Osteoblast (primary cell): Measurements from ENCODE around the gene SLC26A1. TPM values are rescaled to one million over a fixed set of nuclear protein-coding genes. Genes with fewer than 3 reads are reported as not detected.

Source experiments
- DNase-seq: peaks from one replicate; pipeline ENCODE4 v3.0.0; 2011; ENCODE audit warnings: low spot score, mixed read lengths; ENCODE audit not compliant: insufficient read length; ENCODE audit errors: missing footprints
- H2AFZ ChIP-seq: 2 replicates; pipeline ENCODE4 v1.6.0; 2011; ENCODE audit warnings: mild to moderate bottlenecking, low read length
- H3K27ac ChIP-seq: 2 replicates; pipeline ENCODE4 v1.5.1; 2011; ENCODE audit warnings: mild to moderate bottlenecking, low read depth, low read length, moderate library complexity
- H3K27me3 ChIP-seq: 2 replicates; pipeline ENCODE4 v1.6.0; 2012; ENCODE audit warnings: mild to moderate bottlenecking, control low read depth, inconsistent platforms, low read length, moderate library complexity; ENCODE audit not compliant: insufficient read depth
- H3K36me3 ChIP-seq: 2 replicates; pipeline ENCODE4 v1.5.1; 2011; ENCODE audit warnings: mild to moderate bottlenecking, low read length, control low read depth, moderate library complexity; ENCODE audit not compliant: insufficient read depth
- H3K4me1 ChIP-seq: 2 replicates; pipeline ENCODE4 v1.5.1; 2011; ENCODE audit warnings: mild to moderate bottlenecking, low read length, control low read depth, moderate library complexity; ENCODE audit not compliant: insufficient read depth
- H3K4me2 ChIP-seq: 2 replicates; pipeline ENCODE4 v1.6.0; 2011; ENCODE audit warnings: mild to moderate bottlenecking, low read length; ENCODE audit not compliant: insufficient read depth
- H3K4me3 ChIP-seq: fragments of 200-600 bp; sonication (generic); 3 replicates; pipeline ENCODE4 v1.5.1; 2012; ENCODE audit warnings: mild to moderate bottlenecking, low read length, inconsistent platforms; ENCODE audit not compliant: insufficient read depth
- H3K79me2 ChIP-seq: 2 replicates; pipeline ENCODE4 v1.6.0; 2012; ENCODE audit warnings: mild to moderate bottlenecking, low read length, control low read depth, inconsistent platforms; ENCODE audit not compliant: insufficient read depth
- H3K9me3 ChIP-seq: 2 replicates; pipeline ENCODE4 v1.5.1; 2011; ENCODE audit warnings: low read depth, low read length, control low read depth
- H4K20me1 ChIP-seq: 2 replicates; pipeline ENCODE4 v1.6.0; 2012; ENCODE audit warnings: mild to moderate bottlenecking, low read length, control low read depth; ENCODE audit not compliant: insufficient read depth
- CTCF ChIP-seq: IDR thresholded peaks from 2 replicates; pipeline ENCODE4 v1.5.1; 2011; ENCODE audit warnings: mild to moderate bottlenecking, low read depth, low read length, moderate library complexity; ENCODE audit errors: extremely low read depth
- total RNA-seq: library from RNA; depleted of rRNA; stranded (reverse); fragments of >200 nt; gene quantifications from 2 replicates; pipeline ENCODE4 v1.2.3, GENCODE V29; 2012

SLC26A1 gene
- total RNA-seq, 1 donor: 0.36 TPM

- no peaks in the 10 kb centered on the region for H3K4me1 ChIP-seq
- H3K27ac ChIP-seq: no peak overlapping the region
- H3K36me3 ChIP-seq: peaks cover 8% of the 10 kb centered on the region
- H3K79me2 ChIP-seq: no peaks in the 10 kb centered on the region
- no peak overlapping the region for H2AFZ ChIP-seq
- no peaks in the 10 kb centered on the region for H3K27me3 ChIP-seq
- no peak for TF ChIP-seq CTCF
- H3K4me3 ChIP-seq: no peak overlapping the region
- no peaks in the 10 kb centered on the region for H3K9me3 ChIP-seq
- peaks cover 12% of the 10 kb centered on the region for H4K20me1 ChIP-seq
- DNase-seq: no peak
- no peak overlapping the region for H3K4me2 ChIP-seq
These were observed 28.3 kb upstream of the SLC26A1 start for GRCh38 chr4:1021386-1022050.

- no peak overlapping the region for H3K4me3 ChIP-seq
- no peak overlapping the region for H3K27ac ChIP-seq
- H3K27me3 ChIP-seq: no peaks in the 10 kb centered on the region
- H3K36me3 ChIP-seq: no peaks in the 10 kb centered on the region
- H2AFZ ChIP-seq: no peak overlapping the region
- no peak for DNase-seq
- H3K4me1 ChIP-seq: no peaks in the 10 kb centered on the region
- no peak overlapping the region for H3K4me2 ChIP-seq
- peaks cover 24% of the 10 kb centered on the region for H4K20me1 ChIP-seq
- TF ChIP-seq CTCF: no peak
- no peaks in the 10 kb centered on the region for H3K9me3 ChIP-seq
- no peaks in the 10 kb centered on the region for H3K79me2 ChIP-seq
These were observed 26.7 kb upstream of the SLC26A1 start for GRCh38 chr4:1019729-1020470.

- no peak for TF ChIP-seq CTCF
- Histone ChIP-seq H3K27me3 (no peaks in the 10 kb centered on the region), H3K4me2 (no peak overlapping the region), H2AFZ (no peak overlapping the region), H3K4me3 (no peak overlapping the region), H3K79me2 (no peaks in the 10 kb centered on the region), H3K27ac (no peak overlapping the region), H4K20me1 (peaks cover 24% of the 10 kb centered on the region), H3K36me3 (no peaks in the 10 kb centered on the region), H3K4me1 (no peaks in the 10 kb centered on the region), H3K9me3 (no peaks in the 10 kb centered on the region)
- no peak for DNase-seq
These were observed 26.1 kb upstream of the SLC26A1 start for GRCh38 chr4:1019320-1019719.
